ENCODE results near the gene CAB39.

DNA sequence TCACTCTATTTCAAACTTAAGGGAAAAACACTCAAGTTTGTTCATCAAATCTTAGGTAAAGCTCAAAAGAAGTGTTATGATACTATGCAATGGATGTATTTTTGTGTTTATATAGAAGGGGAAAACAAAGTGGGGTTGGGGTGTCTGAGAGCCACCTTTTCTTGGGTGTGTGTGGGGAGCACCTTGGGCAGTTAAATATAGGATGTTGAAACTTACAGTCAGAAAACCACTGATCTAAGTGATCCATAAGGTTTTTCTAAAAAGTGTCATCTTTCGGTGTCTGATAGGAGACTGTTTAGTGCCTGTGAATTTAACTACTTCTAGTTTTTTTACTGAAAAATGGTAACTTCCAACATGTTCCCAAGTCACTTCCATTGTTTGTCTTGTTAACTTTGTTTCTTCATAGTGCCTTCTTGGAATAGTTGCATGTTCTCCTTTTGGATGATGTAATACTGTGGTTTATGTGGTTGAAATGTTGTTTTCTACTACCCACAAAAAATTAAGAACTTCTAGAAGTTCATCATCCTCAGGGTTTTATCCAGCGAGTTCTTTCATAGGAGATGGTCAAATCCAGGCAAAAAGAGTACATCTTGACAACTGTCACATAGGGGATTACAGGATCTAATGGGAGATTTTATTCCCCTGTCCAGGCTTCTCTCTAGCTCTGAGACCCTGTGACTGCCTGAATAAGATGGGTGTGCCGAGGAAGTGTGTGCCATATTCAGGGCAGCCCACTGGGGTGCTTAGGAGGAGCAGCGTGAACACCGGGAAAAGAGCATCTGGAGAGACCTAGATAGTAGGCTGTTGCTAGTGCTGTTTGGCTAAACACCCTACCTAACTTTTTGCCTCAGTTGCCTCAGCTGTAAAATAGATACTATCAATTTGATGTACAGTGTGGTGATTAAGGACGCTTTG lies 46.2 kb downstream of the CAB39 start:
- no peak for TF ChIP-seq MXI1 (IDR thresholded peaks at IDR 0.05; ENCODE audit: low read depth, low read length)
- no peak for TF ChIP-seq SIN3A (IDR thresholded peaks at IDR 0.05; ENCODE audit: borderline replicate concordance, low read depth, low read length)
- TF ChIP-seq TAF1 (IDR thresholded peaks at IDR 0.05; ENCODE audit: borderline replicate concordance, low read depth, low read length) = no peak

All from SK-N-SH (cell line).